ENCODE data around the gene MIAT.

Gene MIAT

GRCh38 chr22:26632422-26633155 is 24.8 kb upstream of the MIAT start:
- DNase-seq (ENCODE audit: low read depth in 2 of 2): no peak

GRCh38 chr22:26634189-26634588 is 23.2 kb upstream of the MIAT start:
- no peak for DNase-seq (ENCODE audit: low read depth in 2 of 2)

- no peak for DNase-seq (ENCODE audit: low read depth in 2 of 2)
Observed at GRCh38 chr22:26635117-26635516, 22.3 kb upstream of the MIAT start.

- no peak for DNase-seq (ENCODE audit: low read depth in 2 of 2)
Observed at GRCh38 chr22:26636296-26636695, 21.1 kb upstream of the MIAT start.

- peak; percentile 84 to 87 for DNase-seq (ENCODE audit: low read depth in 2 of 2)
Observed at GRCh38 chr22:26642465-26643417, 14.6 kb upstream of the MIAT start.

- no peak for DNase-seq (ENCODE audit: low read depth in 2 of 2)
Observed at GRCh38 chr22:26643418-26644100, 13.8 kb upstream of the MIAT start.

- no peak for DNase-seq (ENCODE audit: low read depth in 2 of 2)
Observed at GRCh38 chr22:26646158-26646557, 11.2 kb upstream of the MIAT start.

- DNase-seq (ENCODE audit: low read depth in 2 of 2): no peak
Observed at GRCh38 chr22:26648011-26648497, 9.3 kb upstream of the MIAT start.

GRCh38 chr22:26648528-26649388 is 8.6 kb upstream of the MIAT start:
- DNase-seq (ENCODE audit: low read depth in 2 of 2): no peak

- no peak for DNase-seq (ENCODE audit: low read depth in 2 of 2)
Observed at GRCh38 chr22:26650722-26651421, 6.5 kb upstream of the MIAT start.

GRCh38 chr22:26651815-26652214 is 5.6 kb upstream of the MIAT start:
- no peak for DNase-seq (ENCODE audit: low read depth in 2 of 2)

- no peak for DNase-seq (ENCODE audit: low read depth in 2 of 2)
Observed at GRCh38 chr22:26658161-26658560, 773 bp downstream of the MIAT start.

- peak; percentile 71 to 83 for DNase-seq (ENCODE audit: low read depth in 2 of 2)
Observed at GRCh38 chr22:26658671-26659478, 1.5 kb downstream of the MIAT start.

- no peak for DNase-seq (ENCODE audit: low read depth in 2 of 2)
Observed at GRCh38 chr22:26660356-26660755, 3.0 kb downstream of the MIAT start.

GRCh38 chr22:26660961-26661578 is 3.7 kb downstream of the MIAT start:
- DNase-seq (ENCODE audit: low read depth in 2 of 2): no peak

- no peak for DNase-seq (ENCODE audit: low read depth in 2 of 2)
Observed at GRCh38 chr22:26662160-26662559, 4.8 kb downstream of the MIAT start.

- DNase-seq (ENCODE audit: low read depth in 2 of 2): no peak
Observed at GRCh38 chr22:26663374-26663923, 6.1 kb downstream of the MIAT start.

- no peak for DNase-seq (ENCODE audit: low read depth in 2 of 2)
Observed at GRCh38 chr22:26665813-26666231, 8.4 kb downstream of the MIAT start.

- no peak for DNase-seq (ENCODE audit: low read depth in 2 of 2)
Observed at GRCh38 chr22:26667140-26667539, 9.8 kb downstream of the MIAT start.
